Caco-2 (cell line): ENCODE measurements around the gene C2orf81. TPM values are rescaled to one million over a fixed set of nuclear protein-coding genes. Genes with fewer than 3 reads are reported as not detected.
"Not testable (repeated sequence)": the region's sequence is repeated elsewhere in the genome, so short reads cannot be mapped to it uniquely, and the experiment has no call there.

ENCODE experiments used
- BruUV-seq: library from RNA; stranded (reverse); fragments of 400-500 nt; replicated peaks from 2 replicates; lab custom pipeline; 2021; lab: Mats Ljungman, UMichigan
- CTCF ChIA-PET: fragments of 300-600 bp; sonication (Branson Sonifier 250); formaldehyde crosslinking; loops from one replicate; lab custom pipeline; 2022; ENCODE audit warnings: antibody characterized with exemption; lab: Charles Lee
- POLR2A ChIA-PET: fragments of 300-600 bp; sonication (Branson Sonifier 250); formaldehyde crosslinking; loops from one replicate; lab custom pipeline; 2022; ENCODE audit warnings: antibody characterized with exemption; lab: Charles Lee
- DNase-seq, 2 experiments: peaks; one replicate each; pipeline versions ENCODE4 v3.0.0 to v3.0.0-alpha.2; 2020 to 2022
- H3K27me3 ChIP-seq: replicated peaks from 2 replicates; pipeline ENCODE4 v1.6.0; 2011; ENCODE audit warnings: low read length; ENCODE audit not compliant: control insufficient read depth, insufficient read depth
- H3K36me3 ChIP-seq: 2 replicates; pipeline ENCODE4 v1.5.1; 2011; ENCODE audit warnings: low read length; ENCODE audit not compliant: control insufficient read depth, insufficient read depth
- H3K4me1 ChIP-seq: fragments of 250-450 bp; sonication (Bioruptor Pico); 2 replicates; pipeline ENCODE4 v1.5.1; 2020; ENCODE audit warnings: mild to moderate bottlenecking
- H3K4me3 ChIP-seq: 2 replicates; pipeline ENCODE4 v1.5.1; 2011; ENCODE audit warnings: low read depth, mild to moderate bottlenecking, control low read depth, low read length
- H3K9me3 ChIP-seq: fragments of 250-450 bp; sonication (Bioruptor Pico); 2 replicates; pipeline ENCODE4 v1.5.1; 2020; ENCODE audit warnings: mild to moderate bottlenecking, moderate library complexity
- H3K27ac Mint-ChIP-seq: one replicate; pipeline ENCODE4 v1.8.0; 2022; ENCODE audit warnings: mixed read lengths; ENCODE audit not compliant: unreplicated experiment
- H3K27me3 Mint-ChIP-seq: one replicate; pipeline ENCODE4 v1.8.0; 2022; ENCODE audit warnings: mixed read lengths; ENCODE audit not compliant: insufficient read depth, unreplicated experiment
- H3K36me3 Mint-ChIP-seq: one replicate; pipeline ENCODE4 v1.8.0; 2022; ENCODE audit warnings: mild to moderate bottlenecking, mixed read lengths; ENCODE audit not compliant: insufficient read depth, unreplicated experiment
- H3K4me1 Mint-ChIP-seq: one replicate; pipeline ENCODE4 v1.8.0; 2022; ENCODE audit warnings: low read depth, mixed read lengths; ENCODE audit not compliant: unreplicated experiment
- H3K4me3 Mint-ChIP-seq: one replicate; pipeline ENCODE4 v1.8.0; 2022; ENCODE audit warnings: mild to moderate bottlenecking, moderate library complexity, mixed read lengths; ENCODE audit not compliant: unreplicated experiment
- H3K9me3 Mint-ChIP-seq: one replicate; pipeline ENCODE4 v1.8.0; 2022; ENCODE audit warnings: mixed read lengths; ENCODE audit not compliant: unreplicated experiment
- CTCF ChIP-seq, 2 experiments: fragments of 200-600 bp in 1 of 2; IDR thresholded peaks; 1 replicate in 1 of 2; 2 replicates in 1 of 2; pipeline versions ENCODE4 v1.5.1 to v1.8.0; 2011 to 2022; ENCODE audit warnings: antibody characterized with exemption in 1 of 2, control low read depth in 1 of 2, inconsistent platforms in 1 of 2, low read depth in 1 of 2, low read length in 1 of 2, mild to moderate bottlenecking in 1 of 2, moderate library complexity in 1 of 2; ENCODE audit not compliant: insufficient read depth in 1 of 2, severe bottlenecking in 1 of 2, unreplicated experiment in 1 of 2
- intact Hi-C: fragments of 100-400 bp; cut with micrococcal nuclease; formaldehyde crosslinking; loops from one replicate; pipeline ENCODE4 v1.10.0; 2022; ENCODE audit not compliant: unreplicated experiment
- total RNA-seq: library from RNA; stranded (reverse); gene quantifications from 2 replicates; pipeline ENCODE4 v1.2.3, GENCODE V29; 2022

Gene C2orf81
- total RNA-seq, 1 experiment from 2014 or later: 0.84 TPM

DNA sequence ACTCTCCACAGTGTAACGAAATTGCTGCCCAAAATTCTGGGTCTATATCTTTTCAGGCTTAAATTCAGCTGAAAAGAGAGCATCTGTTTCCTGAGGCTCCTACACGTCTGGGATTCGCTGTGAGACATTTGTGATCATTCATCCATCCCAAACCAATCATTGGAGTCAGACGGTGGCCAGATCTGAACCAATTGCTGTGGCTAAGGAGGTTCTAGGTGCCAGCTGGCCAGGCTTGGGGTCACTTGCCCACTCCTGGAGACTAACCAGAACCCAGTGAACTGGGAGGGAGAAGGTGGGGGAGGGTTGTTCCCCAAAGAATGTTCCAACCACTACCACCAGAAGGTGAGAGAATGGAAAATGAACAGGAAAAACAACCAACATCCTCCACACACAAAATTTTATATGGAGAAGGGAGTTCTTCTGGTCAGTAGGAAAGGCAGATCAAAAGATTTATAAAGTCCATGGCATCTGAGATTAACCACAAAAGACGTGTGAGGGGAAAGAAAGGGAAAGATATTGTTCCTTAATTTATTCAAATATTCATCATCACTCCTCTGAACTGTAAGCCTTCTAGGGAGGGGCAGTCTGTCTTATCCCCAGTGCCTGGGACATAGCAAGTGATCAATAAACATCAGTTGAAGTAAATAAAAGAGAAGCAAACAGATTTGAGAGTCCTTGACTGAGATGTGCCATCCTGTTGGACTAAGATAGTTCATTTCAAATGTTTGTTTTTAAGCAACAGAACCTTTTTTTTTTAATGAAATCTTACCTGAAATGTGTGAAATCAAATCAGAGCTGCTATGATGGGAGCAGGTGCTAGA, 23.3 kb upstream of the C2orf81 start:
- no peak overlapping the region for H3K27ac Mint-ChIP-seq
- Histone ChIP-seq H3K36me3 (no peaks in the 10 kb centered on the region; the same call in none of the 2 replicates), H3K4me3 (no peak overlapping the region), H3K9me3 (no peaks in the 10 kb centered on the region), H3K4me1 (peaks cover 29% of the 10 kb centered on the region), H3K27me3 (no peaks in the 10 kb centered on the region)
- ChIA-PET POLR2A (no interaction called here), CTCF (no interaction called here)
- intact Hi-C loops: no loop called here
- TF ChIP-seq CTCF (IDR thresholded peaks at IDR 0.05; ENCODE audit: insufficient read depth in 1 of 2, low read depth in 1 of 2, low read length in 1 of 2, severe bottlenecking in 1 of 2, unreplicated experiment in 1 of 2): no peak
- no TSS peak for BruUV-seq
- peaks cover 32% of the 10 kb centered on the region for H3K36me3 Mint-ChIP-seq
- DNase-seq: no peak
- no peaks in the 10 kb centered on the region for H3K27me3 Mint-ChIP-seq
- no peak overlapping the region for H3K4me3 Mint-ChIP-seq
- H3K4me1 Mint-ChIP-seq: peaks cover 16% of the 10 kb centered on the region
- H3K9me3 Mint-ChIP-seq: no peaks in the 10 kb centered on the region

DNA sequence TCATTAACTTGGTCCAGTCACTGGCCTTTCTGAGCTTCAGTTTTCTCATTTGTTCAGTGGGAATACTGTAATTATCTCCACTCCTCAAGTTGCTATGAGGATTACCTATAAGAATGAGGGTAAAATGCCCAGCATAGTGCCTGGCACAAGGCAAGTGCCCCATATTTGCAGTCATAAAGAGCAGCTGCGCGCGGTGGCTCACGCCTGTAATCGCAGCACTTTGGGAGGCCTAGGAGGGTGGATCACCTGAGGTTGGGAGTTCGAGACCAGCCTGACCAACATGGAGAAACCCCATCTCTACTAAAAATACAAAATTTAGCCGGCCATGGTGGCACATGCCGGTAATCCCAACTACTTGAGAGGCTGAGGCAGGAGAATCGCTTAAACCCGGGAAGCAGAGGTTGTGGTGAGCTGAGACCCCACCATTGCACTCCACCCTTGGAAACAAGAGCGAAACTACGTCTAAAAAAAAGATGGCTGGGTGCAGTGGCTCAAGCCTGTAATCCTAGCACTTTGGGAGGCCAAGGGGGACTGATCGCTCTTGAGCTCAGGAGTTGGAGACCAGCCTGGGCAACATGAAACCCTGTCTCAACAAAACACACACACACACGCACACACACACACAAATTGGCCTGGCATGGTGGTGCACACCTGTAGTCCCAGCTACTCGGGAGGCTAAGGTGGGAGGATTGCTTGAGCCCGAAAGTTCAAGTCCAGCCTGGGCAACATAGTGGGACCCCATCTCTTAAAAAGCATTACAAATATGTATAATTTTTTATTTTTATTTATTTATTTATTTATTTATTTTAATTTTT, 21.3 kb upstream of the C2orf81 start:
- CTCF ChIA-PET: interaction anchor here (0.6 to 1.2 kb wide), 4 partner anchors 12 to 19 kb away, joined by 3 to 8 read pairs (median 5); partner anchors contain the start of genes INO80B and WBP1
- H3K36me3 Mint-ChIP-seq: peaks cover 49% of the 10 kb centered on the region
- POLR2A ChIA-PET: interaction anchor here (0.5 to 1.1 kb wide), 7 partner anchors 10 to 51 kb away, joined by 3 to 25 read pairs (median 7); partner anchors contain the start of genes INO80B and WBP1

DNA sequence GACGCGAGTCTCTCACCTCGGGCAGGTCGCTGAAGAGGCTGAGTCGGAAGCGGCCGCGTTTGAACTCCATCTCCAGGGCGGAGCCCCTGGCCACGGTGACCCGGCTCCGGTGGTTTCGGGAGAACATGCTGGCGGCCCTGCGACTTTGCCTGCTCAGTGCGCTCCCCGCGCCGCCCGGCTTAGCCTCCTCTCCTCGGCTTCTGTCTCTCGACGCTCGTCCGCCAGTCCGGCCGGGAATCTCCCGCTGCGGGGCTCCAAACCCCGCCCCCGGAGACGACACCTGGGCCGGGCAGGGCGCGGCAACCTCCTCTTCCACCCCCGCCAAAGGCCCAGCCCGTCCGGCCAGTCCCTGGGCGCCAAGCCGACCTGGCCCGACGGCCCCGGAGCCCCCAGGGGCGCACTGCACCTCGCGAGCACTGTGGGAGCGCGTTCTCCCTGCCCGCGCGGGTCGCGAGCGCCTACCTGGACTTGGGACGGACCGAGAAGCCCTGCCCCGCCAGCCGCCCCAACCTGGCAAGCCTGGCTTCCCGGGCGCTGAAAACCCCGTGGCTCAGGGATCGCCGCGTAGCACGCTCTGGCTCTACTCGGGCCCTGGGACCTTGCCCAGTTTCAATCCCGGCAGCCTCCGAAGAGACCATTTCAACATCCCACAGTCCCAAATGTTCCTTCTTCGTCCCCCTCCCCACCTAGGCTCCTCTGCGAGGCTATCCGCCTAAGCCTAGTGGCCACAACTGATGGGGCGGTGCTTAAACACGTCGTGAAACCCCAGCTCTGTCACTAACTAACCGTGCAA, 20.5 kb upstream of the C2orf81 start, which contains the start of gene RTKN:
RTKN (minus strand) TSS at position 248 of the 793 bp plus-strand sequence; CDS start at position 127, 121 bp downstream.
- Histone ChIP-seq H3K4me3 (peak within 1 kb of the TSS; percentile 94), H3K27me3 (no peaks in the 10 kb centered on the region), H3K9me3 (no peaks in the 10 kb centered on the region), H3K36me3 (peaks cover 5% of the 10 kb centered on the region), H3K4me1 (peaks cover 20% of the 10 kb centered on the region)
- Mint-ChIP-seq H3K27me3 (no peaks in the 10 kb centered on the region), H3K9me3 (no peaks in the 10 kb centered on the region), H3K4me3 (peak within 1 kb of the TSS; percentile 97), H3K4me1 (peaks cover 13% of the 10 kb centered on the region), H3K27ac (peak within 1 kb of the TSS; percentile 99), H3K36me3 (peaks cover 48% of the 10 kb centered on the region)
- intact Hi-C loops: loop anchor here (1.0 to 2.0 kb wide), 3 partner anchors 12 to 17 kb away; partner anchors contain the start of gene WBP1
- BruUV-seq: TSS peak; percentile 69
- ChIA-PET CTCF (interaction anchor here (0.6 to 1.2 kb wide), 4 partner anchors 13 to 19 kb away, joined by 3 to 8 read pairs (median 5); partner anchors contain the start of genes INO80B and WBP1), POLR2A (interaction anchor here (0.5 to 1.1 kb wide), 7 partner anchors 11 to 51 kb away, joined by 3 to 25 read pairs (median 7); partner anchors contain the start of genes INO80B and WBP1)
- peak; percentile 89 to 92 for DNase-seq
- peak in 1 of 2 experiments; percentile 2 for TF ChIP-seq CTCF (IDR thresholded peaks at IDR 0.05; ENCODE audit: insufficient read depth in 1 of 2, low read depth in 1 of 2, low read length in 1 of 2, severe bottlenecking in 1 of 2, unreplicated experiment in 1 of 2)

More for the DNA sequence above, 21.3 kb upstream of the C2orf81 start:
- H3K4me3 Mint-ChIP-seq: peak overlapping the region; percentile 97
- not testable (repeated sequence) for H3K27me3 Mint-ChIP-seq, BruUV-seq, H3K9me3 ChIP-seq, H3K9me3 Mint-ChIP-seq, DNase-seq, H3K27me3 ChIP-seq, H3K36me3 ChIP-seq
- H3K4me1 Mint-ChIP-seq: peaks cover 21% of the 10 kb centered on the region
- intact Hi-C loops: loop anchor here (1.0 kb wide), 2 partner anchors 12 to 16 kb away; partner anchors contain the start of gene WBP1
- H3K27ac Mint-ChIP-seq: peak overlapping the region; percentile 99
- Histone ChIP-seq H3K4me3 (peak overlapping the region; percentile 94), H3K4me1 (peaks cover 28% of the 10 kb centered on the region)
